Vagina (tissue), 2 donors: ENCODE data around the gene RPL32. TPM values are rescaled to one million over a fixed set of nuclear protein-coding genes. Genes with fewer than 3 reads are reported as not detected.

Source experiments
- DNase-seq, 2 donors: peaks; one replicate each; pipeline ENCODE4 v3.0.0-alpha.2; 2017; ENCODE audit errors: extremely low spot score in 2 of 2
- H3K27ac ChIP-seq: fragments of 200-600 bp; sonication (generic); one replicate; pipeline ENCODE4 v1.5.1; 2019
- H3K27me3 ChIP-seq: fragments of 200-600 bp; sonication (generic); one replicate; pipeline ENCODE4 v1.5.1; 2019
- H3K36me3 ChIP-seq, 2 donors: fragments of 200-600 bp; sonication (generic); one replicate each; pipeline ENCODE4 v1.5.1; 2017 to 2019
- H3K4me1 ChIP-seq: fragments of 200-600 bp; sonication (generic); one replicate; pipeline ENCODE4 v1.5.1; 2019
- H3K4me3 ChIP-seq, 2 donors: fragments of 200-600 bp; sonication (generic); 1 replicate in 1 of 2; 2 replicates in 1 of 2; pipeline ENCODE4 v1.5.1; 2016 to 2019
- H3K9me3 ChIP-seq: fragments of 200-600 bp; sonication (generic); one replicate; pipeline ENCODE4 v1.5.1; 2019
- CTCF ChIP-seq, 3 experiments: fragments of 450-650 bp in 2 of 3; fragments of 200-600 bp in 1 of 3; sonication (generic) in 1 of 3; IDR thresholded peaks; one replicate each; pipeline ENCODE4 v1.5.1; 2017 to 2019; ENCODE audit warnings: antibody characterized with exemption in 3 of 3, mild to moderate bottlenecking in 2 of 3, moderate library complexity in 2 of 3
- POLR2A ChIP-seq, 2 donors: fragments of 450-650 bp; IDR thresholded peaks; one replicate each; pipeline ENCODE4 v1.6.1; 2017; ENCODE audit warnings: antibody characterized with exemption in 2 of 2, mild to moderate bottlenecking in 2 of 2, moderate library complexity in 2 of 2
- POLR2AphosphoS5 ChIP-seq, 2 donors: sonication (generic); formaldehyde crosslinking; IDR thresholded peaks; one replicate each; pipeline ENCODE4 v1.9.0; 2017; ENCODE audit warnings: antibody characterized with exemption in 2 of 2, mild to moderate bottlenecking in 2 of 2, low read depth in 1 of 2; ENCODE audit not compliant: insufficient read depth in 1 of 2
- intact Hi-C: fragments of 100-400 bp; cut with DNase I; formaldehyde crosslinking; loops from one replicate; pipeline ENCODE4 v1.15.1; 2023
- total RNA-seq: library from RNA; depleted of rRNA; stranded (reverse); fragments of >200 nt; gene quantifications from one replicate; pipeline ENCODE4 v1.2.3, GENCODE V29; 2016

RPL32 gene
- total RNA-seq, 1 donor from 2014 or later = 2,085 TPM

GRCh38 chr3:12798559-12799179 lies 42.7 kb downstream of the RPL32 start:
- no peak for DNase-seq
- no peaks in the 10 kb centered on the region for H3K9me3 ChIP-seq
- H3K27me3 ChIP-seq = no peaks in the 10 kb centered on the region
- intact Hi-C loops = no loop called here
- H3K4me3 ChIP-seq = no peak overlapping the region
- peak overlapping the region; percentile 87 for H3K27ac ChIP-seq
- peaks cover 13% of the 10 kb centered on the region for H3K4me1 ChIP-seq
- no peak for TF ChIP-seq POLR2A (IDR thresholded peaks at IDR 0.05)
- no peak for TF ChIP-seq CTCF (IDR thresholded peaks at IDR 0.05)
- TF ChIP-seq POLR2AphosphoS5 (IDR thresholded peaks at IDR 0.05; ENCODE audit: insufficient read depth in 1 of 2, low read depth in 1 of 2) = no peak
- no peaks in the 10 kb centered on the region for H3K36me3 ChIP-seq

GRCh38 chr3:12797892-12798558 lies 43.3 kb downstream of the RPL32 start:
- peak overlapping the region; percentile 87 for H3K27ac ChIP-seq
- peaks cover 13% of the 10 kb centered on the region for H3K4me1 ChIP-seq
- DNase-seq = no peak
- H3K36me3 ChIP-seq = no peaks in the 10 kb centered on the region
- no peaks in the 10 kb centered on the region for H3K9me3 ChIP-seq
- no peak overlapping the region for H3K4me3 ChIP-seq
- no peaks in the 10 kb centered on the region for H3K27me3 ChIP-seq
- intact Hi-C loops = no loop called here
- no peak for TF ChIP-seq POLR2A (IDR thresholded peaks at IDR 0.05)
- TF ChIP-seq CTCF (IDR thresholded peaks at IDR 0.05) = no peak
- TF ChIP-seq POLR2AphosphoS5 (IDR thresholded peaks at IDR 0.05; ENCODE audit: insufficient read depth in 1 of 2, low read depth in 1 of 2) = no peak

GRCh38 chr3:12797124-12797891 lies 44.1 kb downstream of the RPL32 start:
- H3K4me1 ChIP-seq = peaks cover 13% of the 10 kb centered on the region
- peak overlapping the region; percentile 68 to 86 for H3K4me3 ChIP-seq
- intact Hi-C loops = no loop called here
- H3K36me3 ChIP-seq = no peaks in the 10 kb centered on the region
- no peak for DNase-seq
- H3K27ac ChIP-seq = peak overlapping the region; percentile 87
- no peak for TF ChIP-seq CTCF (IDR thresholded peaks at IDR 0.05)
- TF ChIP-seq POLR2A (IDR thresholded peaks at IDR 0.05) = no peak
- no peaks in the 10 kb centered on the region for H3K27me3 ChIP-seq
- H3K9me3 ChIP-seq = no peaks in the 10 kb centered on the region

GRCh38 chr3:12796171-12797123 lies 44.9 kb downstream of the RPL32 start, which contains the start of gene CAND2:
Gene CAND2 (plus strand): TSS chr3:12796680. CDS start chr3:12796721, 41 bp downstream.
- H3K27me3 ChIP-seq = no peaks in the 10 kb centered on the region
- no peaks in the 10 kb centered on the region for H3K9me3 ChIP-seq
- TF ChIP-seq CTCF (IDR thresholded peaks at IDR 0.05) = no peak
- no peak for TF ChIP-seq POLR2A (IDR thresholded peaks at IDR 0.05)
- TF ChIP-seq POLR2AphosphoS5 (IDR thresholded peaks at IDR 0.05; ENCODE audit: insufficient read depth in 1 of 2, low read depth in 1 of 2) = peak in 1 of 2 donors; percentile 77
- H3K4me1 ChIP-seq = peaks cover 13% of the 10 kb centered on the region
- no peak for DNase-seq
- H3K4me3 ChIP-seq = peak within 1 kb of the TSS; percentile 68 to 86
- intact Hi-C loops = no loop called here
- peak within 1 kb of the TSS; percentile 87 for H3K27ac ChIP-seq
- H3K36me3 ChIP-seq = no peaks in the 10 kb centered on the region
